ENCODE data around the gene C16orf92.

Gene C16orf92

DNA sequence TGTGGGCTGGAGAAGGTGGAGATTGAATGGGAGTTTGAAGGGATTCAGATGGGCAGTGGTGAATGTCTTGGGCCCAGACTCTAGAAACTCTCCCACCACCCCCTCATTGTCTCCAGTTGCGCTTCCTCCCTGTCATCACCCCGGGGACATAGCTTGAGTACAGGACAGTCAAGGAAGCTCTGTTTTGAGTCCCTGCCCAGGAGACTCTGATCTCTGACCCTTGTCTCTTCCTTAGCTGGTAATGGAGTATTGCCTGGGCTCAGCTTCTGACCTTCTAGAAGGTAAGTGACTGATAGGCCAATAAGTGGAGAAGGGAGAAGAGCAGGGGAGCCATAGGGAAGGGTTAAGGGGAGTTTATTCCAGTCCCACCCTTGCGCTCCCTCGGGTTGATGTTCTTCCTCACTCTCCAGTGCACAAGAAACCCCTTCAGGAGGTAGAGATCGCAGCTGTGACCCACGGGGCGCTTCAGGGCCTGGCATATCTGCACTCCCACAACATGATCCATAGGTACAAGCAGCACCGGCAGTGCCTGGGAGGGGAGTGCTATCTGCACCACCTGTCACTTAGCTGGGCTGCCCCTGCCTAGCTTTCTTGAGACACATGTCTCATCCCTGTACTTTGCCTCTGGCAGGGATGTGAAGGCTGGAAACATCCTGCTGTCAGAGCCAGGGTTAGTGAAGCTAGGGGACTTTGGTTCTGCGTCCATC lies 44.3 kb upstream of the C16orf92 start:
- no peak for ATAC-seq
- TF ChIP-seq PPARA (CRISPR knock-in tag; IDR thresholded peaks at IDR 0.05; ENCODE audit: borderline replicate concordance) (no peak), ZNF565 (CRISPR knock-in tag; conservative IDR thresholded peaks at IDR 0.05; ENCODE audit: low read depth) (no peak), TOX (CRISPR knock-in tag; IDR thresholded peaks at IDR 0.05; ENCODE audit: borderline replicate concordance) (no peak), TCF4 (CRISPR knock-in tag; IDR thresholded peaks at IDR 0.05; ENCODE audit: borderline replicate concordance) (no peak), ZFP30 (CRISPR knock-in tag; IDR thresholded peaks at IDR 0.05) (no peak), OSR1 (CRISPR knock-in tag; IDR thresholded peaks at IDR 0.05) (no peak), ARNTL (CRISPR knock-in tag; IDR thresholded peaks at IDR 0.05; ENCODE audit: borderline replicate concordance, low read depth) (no peak), CSDC2 (CRISPR knock-in tag; IDR thresholded peaks at IDR 0.05) (no peak), SNAI2 (CRISPR knock-in tag; IDR thresholded peaks at IDR 0.05) (no peak), ESRRG (CRISPR knock-in tag; IDR thresholded peaks at IDR 0.05) (no peak), GLIS3 (CRISPR knock-in tag; IDR thresholded peaks at IDR 0.05) (no peak), RARB (CRISPR knock-in tag; IDR thresholded peaks at IDR 0.05) (no peak), ZNF70 (CRISPR knock-in tag; IDR thresholded peaks at IDR 0.05) (no peak), PATZ1 (CRISPR knock-in tag; IDR thresholded peaks at IDR 0.05; ENCODE audit: borderline replicate concordance) (no peak)
- TF ChIP-seq, protein P1, sequence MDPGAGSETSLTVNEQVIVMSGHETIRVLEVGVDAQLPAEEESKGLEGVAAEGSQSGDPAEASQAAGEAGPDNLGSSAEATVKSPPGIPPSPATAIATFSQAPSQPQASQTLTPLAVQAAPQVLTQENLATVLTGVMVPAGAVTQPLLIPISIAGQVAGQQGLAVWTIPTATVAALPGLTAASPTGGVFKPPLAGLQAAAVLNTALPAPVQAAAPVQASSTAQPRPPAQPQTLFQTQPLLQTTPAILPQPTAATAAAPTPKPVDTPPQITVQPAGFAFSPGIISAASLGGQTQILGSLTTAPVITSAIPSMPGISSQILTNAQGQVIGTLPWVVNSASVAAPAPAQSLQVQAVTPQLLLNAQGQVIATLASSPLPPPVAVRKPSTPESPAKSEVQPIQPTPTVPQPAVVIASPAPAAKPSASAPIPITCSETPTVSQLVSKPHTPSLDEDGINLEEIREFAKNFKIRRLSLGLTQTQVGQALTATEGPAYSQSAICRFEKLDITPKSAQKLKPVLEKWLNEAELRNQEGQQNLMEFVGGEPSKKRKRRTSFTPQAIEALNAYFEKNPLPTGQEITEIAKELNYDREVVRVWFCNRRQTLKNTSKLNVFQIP (CRISPR knock-in tag; IDR thresholded peaks at IDR 0.05; ENCODE audit: borderline replicate concordance, low read depth) = no peak
- TF ChIP-seq, protein P2, sequence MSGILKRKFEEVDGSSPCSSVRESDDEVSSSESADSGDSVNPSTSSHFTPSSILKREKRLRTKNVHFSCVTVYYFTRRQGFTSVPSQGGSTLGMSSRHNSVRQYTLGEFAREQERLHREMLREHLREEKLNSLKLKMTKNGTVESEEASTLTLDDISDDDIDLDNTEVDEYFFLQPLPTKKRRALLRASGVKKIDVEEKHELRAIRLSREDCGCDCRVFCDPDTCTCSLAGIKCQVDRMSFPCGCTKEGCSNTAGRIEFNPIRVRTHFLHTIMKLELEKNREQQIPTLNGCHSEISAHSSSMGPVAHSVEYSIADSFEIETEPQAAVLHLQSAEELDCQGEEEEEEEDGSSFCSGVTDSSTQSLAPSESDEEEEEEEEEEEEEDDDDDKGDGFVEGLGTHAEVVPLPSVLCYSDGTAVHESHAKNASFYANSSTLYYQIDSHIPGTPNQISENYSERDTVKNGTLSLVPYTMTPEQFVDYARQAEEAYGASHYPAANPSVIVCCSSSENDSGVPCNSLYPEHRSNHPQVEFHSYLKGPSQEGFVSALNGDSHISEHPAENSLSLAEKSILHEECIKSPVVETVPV (CRISPR knock-in tag; IDR thresholded peaks at IDR 0.05) = no peak
- TF ChIP-seq, protein P3, sequence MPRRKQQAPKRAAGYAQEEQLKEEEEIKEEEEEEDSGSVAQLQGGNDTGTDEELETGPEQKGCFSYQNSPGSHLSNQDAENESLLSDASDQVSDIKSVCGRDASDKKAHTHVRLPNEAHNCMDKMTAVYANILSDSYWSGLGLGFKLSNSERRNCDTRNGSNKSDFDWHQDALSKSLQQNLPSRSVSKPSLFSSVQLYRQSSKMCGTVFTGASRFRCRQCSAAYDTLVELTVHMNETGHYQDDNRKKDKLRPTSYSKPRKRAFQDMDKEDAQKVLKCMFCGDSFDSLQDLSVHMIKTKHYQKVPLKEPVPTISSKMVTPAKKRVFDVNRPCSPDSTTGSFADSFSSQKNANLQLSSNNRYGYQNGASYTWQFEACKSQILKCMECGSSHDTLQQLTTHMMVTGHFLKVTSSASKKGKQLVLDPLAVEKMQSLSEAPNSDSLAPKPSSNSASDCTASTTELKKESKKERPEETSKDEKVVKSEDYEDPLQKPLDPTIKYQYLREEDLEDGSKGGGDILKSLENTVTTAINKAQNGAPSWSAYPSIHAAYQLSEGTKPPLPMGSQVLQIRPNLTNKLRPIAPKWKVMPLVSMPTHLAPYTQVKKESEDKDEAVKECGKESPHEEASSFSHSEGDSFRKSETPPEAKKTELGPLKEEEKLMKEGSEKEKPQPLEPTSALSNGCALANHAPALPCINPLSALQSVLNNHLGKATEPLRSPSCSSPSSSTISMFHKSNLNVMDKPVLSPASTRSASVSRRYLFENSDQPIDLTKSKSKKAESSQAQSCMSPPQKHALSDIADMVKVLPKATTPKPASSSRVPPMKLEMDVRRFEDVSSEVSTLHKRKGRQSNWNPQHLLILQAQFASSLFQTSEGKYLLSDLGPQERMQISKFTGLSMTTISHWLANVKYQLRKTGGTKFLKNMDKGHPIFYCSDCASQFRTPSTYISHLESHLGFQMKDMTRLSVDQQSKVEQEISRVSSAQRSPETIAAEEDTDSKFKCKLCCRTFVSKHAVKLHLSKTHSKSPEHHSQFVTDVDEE (CRISPR knock-in tag; IDR thresholded peaks at IDR 0.05) = no peak
- TF ChIP-seq, protein P4, sequence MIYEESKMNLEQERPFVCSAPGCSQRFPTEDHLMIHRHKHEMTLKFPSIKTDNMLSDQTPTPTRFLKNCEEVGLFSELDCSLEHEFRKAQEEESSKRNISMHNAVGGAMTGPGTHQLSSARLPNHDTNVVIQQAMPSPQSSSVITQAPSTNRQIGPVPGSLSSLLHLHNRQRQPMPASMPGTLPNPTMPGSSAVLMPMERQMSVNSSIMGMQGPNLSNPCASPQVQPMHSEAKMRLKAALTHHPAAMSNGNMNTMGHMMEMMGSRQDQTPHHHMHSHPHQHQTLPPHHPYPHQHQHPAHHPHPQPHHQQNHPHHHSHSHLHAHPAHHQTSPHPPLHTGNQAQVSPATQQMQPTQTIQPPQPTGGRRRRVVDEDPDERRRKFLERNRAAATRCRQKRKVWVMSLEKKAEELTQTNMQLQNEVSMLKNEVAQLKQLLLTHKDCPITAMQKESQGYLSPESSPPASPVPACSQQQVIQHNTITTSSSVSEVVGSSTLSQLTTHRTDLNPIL (CRISPR knock-in tag; IDR thresholded peaks at IDR 0.05; ENCODE audit: low read depth) = no peak

DNA sequence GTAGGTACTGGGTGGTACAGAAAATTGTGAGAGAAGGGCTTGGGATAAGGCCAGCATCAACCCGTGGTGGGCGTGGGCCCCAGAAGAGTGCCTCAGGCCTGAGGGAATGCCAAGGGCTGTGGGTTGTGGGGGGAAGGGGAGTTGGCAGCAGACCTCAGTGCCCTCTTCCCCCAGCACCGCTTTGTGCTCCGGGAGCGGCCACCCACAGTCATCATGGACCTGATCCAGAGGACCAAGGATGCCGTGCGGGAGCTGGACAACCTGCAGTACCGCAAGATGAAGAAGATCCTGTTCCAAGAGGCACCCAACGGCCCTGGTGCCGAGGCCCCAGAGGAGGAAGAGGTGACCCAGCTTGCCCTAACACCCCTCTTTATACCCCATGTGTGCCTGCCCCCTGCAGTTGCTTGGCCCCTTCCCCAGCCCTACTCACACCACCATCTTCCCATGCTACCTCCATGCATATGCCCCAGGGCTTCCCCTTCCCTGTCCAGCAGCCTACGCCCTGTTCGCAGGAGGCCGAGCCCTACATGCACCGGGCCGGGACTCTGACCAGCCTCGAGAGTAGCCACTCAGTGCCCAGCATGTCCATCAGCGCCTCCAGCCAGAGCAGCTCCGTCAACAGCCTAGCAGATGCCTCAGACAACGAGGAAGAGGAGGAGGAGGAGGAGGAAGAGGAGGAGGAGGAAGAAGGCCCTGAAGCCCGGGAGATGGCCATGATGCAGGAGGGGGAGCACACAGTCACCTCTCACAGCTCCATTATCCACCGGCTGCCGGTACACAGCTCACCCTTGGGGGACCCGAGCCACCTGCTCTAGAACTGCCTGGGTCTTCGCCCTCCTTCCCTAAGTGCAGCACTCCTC lies 40.2 kb upstream of the C16orf92 start:
- no peak for ATAC-seq
- no peak for TF ChIP-seq CSDC2 (CRISPR knock-in tag; IDR thresholded peaks at IDR 0.05)
- no peak for TF ChIP-seq ESRRG (CRISPR knock-in tag; IDR thresholded peaks at IDR 0.05)
- no peak for TF ChIP-seq TOX (CRISPR knock-in tag; IDR thresholded peaks at IDR 0.05; ENCODE audit: borderline replicate concordance)
- no peak for TF ChIP-seq ZC3H10 (CRISPR knock-in tag; IDR thresholded peaks at IDR 0.05)
- no peak for TF ChIP-seq ZNF565 (CRISPR knock-in tag; conservative IDR thresholded peaks at IDR 0.05; ENCODE audit: low read depth)
- TF ChIP-seq, protein P3 (CRISPR knock-in tag; IDR thresholded peaks at IDR 0.05) = no peak
- TF ChIP-seq, protein P2 (CRISPR knock-in tag; IDR thresholded peaks at IDR 0.05) = no peak
- TF ChIP-seq, protein P1 (CRISPR knock-in tag; IDR thresholded peaks at IDR 0.05; ENCODE audit: borderline replicate concordance, low read depth) = no peak
- TF ChIP-seq, protein P4 (CRISPR knock-in tag; IDR thresholded peaks at IDR 0.05; ENCODE audit: low read depth) = no peak
